ENCODE measurements around the gene SIM2.

The SIM2 gene

GRCh38 chr21:36769051-36769839, 70.3 kb downstream of the SIM2 start:
- DNase-seq, result no peak

- no peak for DNase-seq
These were observed 74.2 kb downstream of the SIM2 start for GRCh38 chr21:36773117-36773516.

DNA sequence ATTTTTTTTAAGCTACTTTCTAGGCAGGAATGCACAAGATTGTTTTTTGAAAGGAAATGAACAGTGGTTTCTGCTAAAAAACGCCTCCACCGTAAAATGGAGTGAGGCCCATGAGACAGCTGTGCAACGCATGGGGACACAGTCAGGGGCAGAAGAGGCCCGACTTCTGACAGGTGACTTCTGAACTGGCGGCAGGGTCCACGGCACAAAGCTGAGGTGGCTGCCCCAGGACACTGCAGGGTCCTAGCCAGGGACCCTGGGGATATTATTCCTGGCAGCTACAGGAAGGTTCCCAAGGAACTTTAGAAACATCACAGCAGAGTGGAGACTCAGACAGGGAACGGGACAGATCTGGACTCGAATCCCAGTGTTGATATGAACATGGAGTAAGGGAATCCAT, 75.1 kb downstream of the SIM2 start:
- DNase-seq, result no peak

DNA sequence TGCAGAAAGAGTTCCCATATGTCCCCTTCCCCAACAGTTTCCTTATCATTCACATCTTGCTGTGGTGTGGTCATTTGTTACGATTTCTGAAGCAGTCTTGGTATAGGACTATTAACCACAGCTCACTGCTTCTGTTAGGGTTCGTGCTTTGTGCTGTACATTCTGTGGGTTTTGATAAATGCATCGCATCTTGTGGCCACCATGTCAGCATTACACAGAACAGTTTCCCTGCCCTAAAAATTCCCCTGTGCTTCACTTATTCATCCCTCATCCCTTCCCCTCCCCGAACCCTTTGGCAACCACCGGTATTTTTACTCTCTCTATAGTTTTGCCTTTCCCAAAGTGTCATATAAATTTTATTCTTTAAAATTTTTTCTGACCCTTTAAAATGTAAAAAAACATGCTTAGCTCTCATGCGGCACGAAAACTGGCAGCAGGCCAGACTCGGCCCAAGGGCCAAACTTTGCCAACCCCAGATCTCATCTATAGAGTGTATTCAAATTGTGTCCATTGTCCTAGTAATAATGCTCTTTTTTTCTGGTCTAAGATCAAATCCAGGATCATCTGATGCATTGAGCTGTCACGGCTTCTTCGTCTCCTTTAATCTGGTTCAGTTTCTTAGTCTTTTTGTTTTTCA, 78.2 kb downstream of the SIM2 start:
- DNase-seq, result no peak

GRCh38 chr21:36780861-36781260, 81.9 kb downstream of the SIM2 start:
- DNase-seq, result no peak

GRCh38 chr21:36783612-36784374, 84.9 kb downstream of the SIM2 start:
- DNase-seq, result no peak

DNA sequence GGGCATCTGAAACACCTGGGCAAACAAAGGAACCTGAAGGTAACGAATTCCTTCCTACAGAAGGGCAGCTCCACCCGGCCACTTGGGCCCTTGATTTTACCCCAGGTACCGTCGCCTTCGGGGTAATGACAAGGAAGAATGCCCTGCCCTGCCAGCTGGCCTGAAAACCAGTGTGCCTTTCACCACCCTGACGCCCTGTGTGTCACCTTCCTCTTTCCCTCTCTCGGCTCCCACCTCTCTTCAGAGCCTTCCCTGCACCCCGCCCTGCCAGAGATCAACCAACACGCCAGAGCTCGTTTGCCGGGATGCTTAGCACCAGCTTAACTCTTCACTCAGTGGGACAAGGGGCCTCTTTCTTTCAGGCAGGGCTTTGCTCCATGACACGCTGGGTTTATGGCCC, 86.0 kb downstream of the SIM2 start:
- DNase-seq, result no peak

DNA sequence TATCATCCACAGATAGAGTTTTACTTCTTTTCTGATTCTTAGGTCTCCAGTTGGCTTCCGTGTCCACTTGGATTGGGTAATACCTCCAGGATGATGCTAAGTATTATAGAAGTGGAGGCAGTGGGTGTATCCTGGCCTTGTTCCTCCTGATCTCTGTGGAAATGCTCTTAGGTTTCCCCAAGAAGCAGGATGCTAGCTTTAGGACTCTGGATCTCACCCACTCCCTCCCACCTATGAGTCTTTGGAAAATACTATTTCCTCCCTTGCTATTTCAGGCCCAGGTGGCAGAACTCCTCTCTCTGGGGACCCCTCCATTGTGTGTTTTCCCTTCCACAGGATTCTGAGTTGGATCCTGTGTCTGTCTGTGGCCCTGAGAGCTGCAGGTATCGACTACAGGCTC, 86.7 kb downstream of the SIM2 start:
- DNase-seq, result no peak

DNA sequence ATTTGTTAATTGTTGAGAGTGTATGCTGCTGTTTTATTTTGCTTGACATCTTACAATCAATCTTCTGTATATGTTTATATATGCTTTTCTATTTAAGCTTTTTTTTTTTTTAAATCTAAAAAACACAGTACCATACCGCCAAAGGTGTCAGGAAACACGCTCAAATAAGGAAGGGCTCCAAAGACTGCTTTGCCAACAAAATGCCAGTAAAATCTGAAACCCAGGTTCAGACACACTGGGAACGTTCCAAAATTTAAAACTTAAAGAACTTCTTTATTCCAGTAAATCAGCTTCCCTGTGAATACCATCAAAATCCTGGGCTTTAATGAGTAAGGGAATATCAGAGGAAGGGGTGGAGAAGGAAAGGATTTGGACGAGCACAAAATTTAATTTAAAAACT, 87.3 kb downstream of the SIM2 start:
- no peak for DNase-seq

- no peak for DNase-seq
These were observed 89.3 kb downstream of the SIM2 start for GRCh38 chr21:36788120-36788638.

GRCh38 chr21:36790616-36791015, 91.7 kb downstream of the SIM2 start:
- DNase-seq, result no peak

DNA sequence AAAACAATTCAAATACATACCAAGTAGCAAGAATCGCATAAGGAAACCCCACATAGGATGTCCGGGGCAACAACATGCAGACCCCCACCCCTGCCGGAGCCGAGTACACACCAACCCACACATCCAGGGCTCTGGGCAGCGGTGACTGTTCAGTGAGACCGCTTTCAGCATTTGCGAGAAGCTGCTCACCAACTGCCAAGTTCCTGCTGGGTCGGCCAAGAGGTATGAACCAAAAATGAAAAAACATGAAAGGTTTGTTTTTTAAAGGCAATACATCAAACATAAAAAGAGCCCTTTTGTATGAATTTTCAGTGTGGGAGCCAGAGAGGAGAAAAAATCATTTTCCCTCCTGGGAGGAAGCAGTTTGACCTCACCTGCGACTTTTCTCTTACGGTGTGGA, 92.3 kb downstream of the SIM2 start:
- DNase-seq, result no peak

DNA sequence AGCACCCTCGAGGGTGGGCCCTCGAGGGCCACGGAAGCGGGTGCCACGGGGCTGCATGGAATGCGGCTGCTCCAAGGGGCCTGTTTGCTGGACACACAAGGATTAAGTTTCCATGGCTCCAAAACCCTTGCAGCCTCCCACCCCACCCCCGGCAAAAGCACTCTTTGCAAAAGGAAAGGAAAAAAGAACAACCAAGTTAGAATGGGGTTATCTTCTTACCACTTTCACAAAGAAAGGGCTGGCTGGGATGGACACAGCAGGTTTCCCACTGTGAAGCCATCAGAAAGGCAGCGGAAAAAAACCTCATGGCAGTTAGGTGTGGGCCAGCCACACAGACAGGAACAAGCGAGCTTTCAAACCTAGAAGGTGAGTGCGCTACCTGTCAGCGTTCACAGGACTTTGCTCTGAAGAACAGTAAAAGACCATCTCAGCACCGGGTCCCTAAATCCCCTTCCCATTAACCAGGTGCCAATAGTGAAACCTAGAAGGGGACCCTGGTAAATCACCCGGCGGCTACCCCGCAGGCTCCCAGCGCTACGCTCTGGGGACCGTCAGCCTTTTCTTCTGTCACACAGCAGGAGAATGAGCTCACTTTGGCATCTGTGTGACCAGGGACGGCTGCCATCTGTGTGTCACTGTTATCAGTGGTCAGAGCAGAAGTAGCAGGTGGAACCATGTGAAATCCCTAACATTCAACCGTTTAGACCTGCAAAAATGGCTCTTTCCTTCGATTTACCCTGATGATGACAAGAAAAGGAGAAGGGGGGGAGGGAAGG, 93.0 kb downstream of the SIM2 start:
- DNase-seq, result no peak

DNA sequence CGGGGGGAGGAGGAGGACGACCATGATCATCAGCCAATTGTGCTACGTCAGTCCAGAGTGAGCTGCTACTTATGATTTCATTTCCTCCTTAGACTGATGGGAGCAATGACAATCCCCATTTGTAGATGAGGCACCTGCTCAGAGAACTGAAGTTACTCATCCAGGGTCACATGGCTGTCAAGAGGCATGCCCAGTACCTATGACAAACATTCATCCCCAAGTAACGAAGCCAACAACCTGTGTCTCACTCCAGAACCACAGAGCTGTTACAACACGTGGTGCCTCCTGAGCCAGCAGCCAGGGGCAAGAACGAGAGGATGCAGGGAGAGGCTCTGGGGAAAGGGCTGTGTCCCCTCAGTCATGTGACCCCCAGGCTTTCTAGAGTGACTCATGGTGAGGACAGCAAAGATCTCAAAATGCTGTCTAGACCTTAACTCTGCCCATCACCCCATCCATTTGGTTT, 93.6 kb downstream of the SIM2 start:
- DNase-seq, result no peak

- DNase-seq, result no peak
These were observed 97.2 kb downstream of the SIM2 start for GRCh38 chr21:36796070-36796469.

- no peak for DNase-seq
These were observed 99.6 kb downstream of the SIM2 start for GRCh38 chr21:36798491-36798890.

Data from NCI-H1048 (cell line).